Testis (tissue), 3 donors: ENCODE data around the gene CCDC82. TPM values are rescaled to one million over a fixed set of nuclear protein-coding genes. Genes with fewer than 3 reads are reported as not detected.

Experiments
- DNase-seq: peaks from one replicate; pipeline ENCODE4 v3.0.0-alpha.2; 2019
- H3K27ac ChIP-seq, 2 donors: fragments of 200-600 bp; sonication (generic); one replicate each; pipeline ENCODE4 v1.5.1; 2019
- H3K27me3 ChIP-seq: fragments of 200-600 bp; sonication (generic); one replicate; pipeline ENCODE4 v1.5.1; 2019
- H3K36me3 ChIP-seq: fragments of 200-600 bp; sonication (generic); one replicate; pipeline ENCODE4 v1.5.1; 2017; ENCODE audit warnings: low read depth; ENCODE audit errors: missing control alignments
- H3K4me1 ChIP-seq: fragments of 200-600 bp; sonication (generic); one replicate; pipeline ENCODE4 v1.5.1; 2019
- H3K4me3 ChIP-seq, 2 donors: fragments of 200-600 bp; sonication (generic); one replicate each; pipeline ENCODE4 v1.5.1; 2017 to 2019
- H3K9me3 ChIP-seq: fragments of 200-600 bp; sonication (generic); one replicate; pipeline ENCODE4 v1.5.1; 2017
- POLR2A ChIP-seq: fragments of 450-650 bp; IDR thresholded peaks from one replicate; pipeline ENCODE4 v1.6.1; 2017; ENCODE audit warnings: antibody characterized with exemption, mild to moderate bottlenecking, moderate library complexity
- WGBS, 2 donors: methylation state at CpG; one replicate each; pipeline ENCODE4 v1.1.5; 2018; 5-methylcytosine and 5-hydroxymethylcytosine counted together
- intact Hi-C: fragments of 100-400 bp; cut with DNase I; formaldehyde crosslinking; loops from one replicate; pipeline ENCODE4 v1.15.1; 2023; ENCODE audit warnings: low total_unique reads
- polyA plus RNA-seq: library from polyadenylated mRNA; stranded (reverse); fragments of 350-450 nt; fragmentation: Illumina TruSeq; extraction: RNeasy Lipid Tissue Mini Kit (QIAGEN cat#74804); gene quantifications from one replicate; pipeline ENCODE4 v1.2.3, GENCODE V29; 2014; ENCODE audit warnings: low read depth, low replicate concordance; ENCODE audit not compliant: insufficient read depth
- total RNA-seq, 2 donors: library from RNA; depleted of rRNA; stranded (reverse); fragments of >200 nt; gene quantifications; one replicate each; pipeline ENCODE4 v1.2.3, GENCODE V29; 2016
- TF ChIP-seq, protein P1 (sequence below), 3 experiments: fragments of 450-650 bp in 2 of 3; fragments of 200-600 bp in 1 of 3; sonication (generic) in 1 of 3; IDR thresholded peaks; one replicate each; pipeline ENCODE4 v1.5.1; 2016 to 2019; ENCODE audit warnings: antibody characterized with exemption in 3 of 3, mild to moderate bottlenecking in 2 of 3, moderate library complexity in 1 of 3

Gene CCDC82
- total and polyA plus RNA-seq, 3 donors from 2014 or later, result 36.6 to 50.9 (median 42.5) TPM

DNA sequence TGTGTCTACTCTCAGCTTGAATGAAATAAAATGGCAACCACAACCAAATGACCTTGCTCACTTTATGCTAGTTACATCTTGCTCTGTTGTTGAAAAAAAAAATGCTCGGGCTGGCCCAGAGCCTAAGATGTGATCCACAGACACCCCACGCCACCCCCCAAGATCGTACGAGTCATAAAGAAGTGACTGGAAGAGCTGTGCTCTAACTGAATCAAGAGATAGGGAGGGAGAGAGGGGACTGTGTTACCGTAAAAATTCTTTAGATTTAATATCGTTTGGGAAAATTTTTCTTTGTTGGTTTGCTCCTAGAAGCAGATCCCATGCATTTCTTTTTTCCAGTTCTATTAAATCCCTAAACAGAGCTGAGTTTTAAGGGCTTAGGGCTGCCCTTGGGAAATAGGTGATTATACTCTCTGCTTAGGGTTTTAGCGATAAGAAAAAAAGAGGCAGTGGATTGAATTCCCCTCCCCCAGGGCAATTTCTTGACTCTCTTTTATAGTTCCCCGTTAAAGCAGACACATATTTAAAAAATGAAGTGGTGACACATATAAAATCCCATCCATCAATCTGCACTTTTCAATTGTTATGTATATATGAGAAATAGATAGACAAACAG is 61.2 kb downstream of the CCDC82 start:
- peaks cover 44% of the 10 kb centered on the region for H3K4me1 ChIP-seq
- H3K4me3 ChIP-seq, result no peak overlapping the region
- no peaks in the 10 kb centered on the region for H3K27me3 ChIP-seq
- no peak for DNase-seq
- no peaks in the 10 kb centered on the region for H3K36me3 ChIP-seq
- no peak for TF ChIP-seq POLR2A
- TF ChIP-seq, protein P1, sequence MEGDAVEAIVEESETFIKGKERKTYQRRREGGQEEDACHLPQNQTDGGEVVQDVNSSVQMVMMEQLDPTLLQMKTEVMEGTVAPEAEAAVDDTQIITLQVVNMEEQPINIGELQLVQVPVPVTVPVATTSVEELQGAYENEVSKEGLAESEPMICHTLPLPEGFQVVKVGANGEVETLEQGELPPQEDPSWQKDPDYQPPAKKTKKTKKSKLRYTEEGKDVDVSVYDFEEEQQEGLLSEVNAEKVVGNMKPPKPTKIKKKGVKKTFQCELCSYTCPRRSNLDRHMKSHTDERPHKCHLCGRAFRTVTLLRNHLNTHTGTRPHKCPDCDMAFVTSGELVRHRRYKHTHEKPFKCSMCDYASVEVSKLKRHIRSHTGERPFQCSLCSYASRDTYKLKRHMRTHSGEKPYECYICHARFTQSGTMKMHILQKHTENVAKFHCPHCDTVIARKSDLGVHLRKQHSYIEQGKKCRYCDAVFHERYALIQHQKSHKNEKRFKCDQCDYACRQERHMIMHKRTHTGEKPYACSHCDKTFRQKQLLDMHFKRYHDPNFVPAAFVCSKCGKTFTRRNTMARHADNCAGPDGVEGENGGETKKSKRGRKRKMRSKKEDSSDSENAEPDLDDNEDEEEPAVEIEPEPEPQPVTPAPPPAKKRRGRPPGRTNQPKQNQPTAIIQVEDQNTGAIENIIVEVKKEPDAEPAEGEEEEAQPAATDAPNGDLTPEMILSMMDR (IDR thresholded peaks at IDR 0.05), result no peak
- no peak overlapping the region for H3K27ac ChIP-seq
- WGBS, 2 donors, result 53 to 67% methylated on average over 8 of the region's 8 CpGs
- intact Hi-C loops, result no loop called here
- no peaks in the 10 kb centered on the region for H3K9me3 ChIP-seq

DNA sequence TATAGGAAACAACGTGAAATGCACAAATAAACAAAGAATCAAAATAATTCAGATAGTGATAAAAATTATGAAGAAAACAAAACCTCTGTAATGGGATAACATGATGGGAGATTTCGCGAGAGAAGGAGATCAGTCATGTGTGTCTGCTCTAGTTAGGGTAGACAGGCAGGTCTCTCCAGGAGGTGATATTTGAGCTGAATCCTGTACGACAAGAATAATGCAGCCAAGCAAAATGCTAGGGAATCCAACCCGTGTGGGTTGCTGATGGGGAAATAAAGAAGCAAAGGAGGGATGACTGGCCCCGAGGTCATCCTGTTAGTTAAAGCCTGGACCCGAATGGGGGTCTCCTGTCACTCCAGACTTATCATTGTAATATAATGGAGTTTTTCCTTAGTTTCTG is 62.8 kb downstream of the CCDC82 start:
- Histone ChIP-seq H3K27ac (no peak overlapping the region), H3K4me3 (no peak overlapping the region), H3K36me3 (no peaks in the 10 kb centered on the region), H3K4me1 (peaks cover 35% of the 10 kb centered on the region), H3K27me3 (no peaks in the 10 kb centered on the region), H3K9me3 (no peaks in the 10 kb centered on the region)
- WGBS, 2 donors, result 90 to 96% methylated on average over 7 of the region's 7 CpGs
- no peak for DNase-seq
- intact Hi-C loops, result no loop called here
- TF ChIP-seq POLR2A, result no peak

- Histone ChIP-seq H3K4me1 (peaks cover 46% of the 10 kb centered on the region), H3K27me3 (no peaks in the 10 kb centered on the region), H3K36me3 (no peaks in the 10 kb centered on the region), H3K9me3 (no peaks in the 10 kb centered on the region), H3K27ac (peak overlapping the region in 1 of 2 donors; percentile 11), H3K4me3 (no peak overlapping the region)
- intact Hi-C loops, result no loop called here
- DNase-seq, result no peak
- WGBS, 2 donors, result 42 to 50% methylated on average over 1 of the region's 1 CpG
- TF ChIP-seq, protein P1 (IDR thresholded peaks at IDR 0.05), result no peak
- no peak for TF ChIP-seq POLR2A
Measured at GRCh38 chr11:96324912-96325311, 64.8 kb downstream of the CCDC82 start.

- TF ChIP-seq, protein P1 (IDR thresholded peaks at IDR 0.05), result no peak
- TF ChIP-seq POLR2A, result no peak
- H3K4me1 ChIP-seq, result peaks cover 51% of the 10 kb centered on the region
- H3K27ac ChIP-seq, result peak overlapping the region; percentile 6 to 74
- H3K4me3 ChIP-seq, result no peak overlapping the region
- H3K9me3 ChIP-seq, result no peaks in the 10 kb centered on the region
- intact Hi-C loops, result no loop called here
- DNase-seq, result no peak
- H3K36me3 ChIP-seq, result no peaks in the 10 kb centered on the region
- no peaks in the 10 kb centered on the region for H3K27me3 ChIP-seq
- WGBS, 2 donors, result 70 to 76% methylated on average over 6 of the region's 6 CpGs
Measured at GRCh38 chr11:96323642-96323985, 66.1 kb downstream of the CCDC82 start.

- no peaks in the 10 kb centered on the region for H3K27me3 ChIP-seq
- no peaks in the 10 kb centered on the region for H3K36me3 ChIP-seq
- 55 to 71% methylated on average over 10 of the region's 10 CpGs for WGBS, 2 donors
- intact Hi-C loops, result no loop called here
- peak overlapping the region; percentile 40 to 74 for H3K27ac ChIP-seq
- H3K4me3 ChIP-seq, result peak overlapping the region in 1 of 2 donors; percentile 23
- no peak for DNase-seq
- no peak for TF ChIP-seq POLR2A
- TF ChIP-seq, protein P1 (IDR thresholded peaks at IDR 0.05), result no peak
- H3K4me1 ChIP-seq, result peaks cover 53% of the 10 kb centered on the region
- H3K9me3 ChIP-seq, result no peaks in the 10 kb centered on the region
Measured at GRCh38 chr11:96322775-96323641, 66.7 kb downstream of the CCDC82 start.
